ENCODE results near the gene HYAL4.

Gene HYAL4

DNA sequence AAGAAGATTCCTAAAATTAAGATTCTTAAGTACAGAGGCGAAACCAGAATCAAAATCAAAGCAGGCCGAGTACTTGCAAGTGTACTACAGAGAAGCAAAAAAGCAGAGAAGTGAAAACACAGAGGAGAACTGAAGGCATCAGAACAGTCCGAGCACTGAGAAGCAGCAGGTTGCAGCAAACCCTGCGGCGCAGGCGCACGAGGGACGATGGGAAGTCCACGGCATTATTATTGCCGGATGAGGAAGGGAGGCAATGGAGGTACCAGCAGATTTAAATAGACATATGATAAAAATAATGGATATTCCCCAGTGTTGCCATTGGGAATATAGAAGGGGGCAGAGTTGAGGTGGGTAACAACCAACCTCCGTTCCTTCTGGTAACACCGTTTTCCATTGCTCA is 72.9 kb downstream of the HYAL4 start:
- DNase-seq, result no peak

DNA sequence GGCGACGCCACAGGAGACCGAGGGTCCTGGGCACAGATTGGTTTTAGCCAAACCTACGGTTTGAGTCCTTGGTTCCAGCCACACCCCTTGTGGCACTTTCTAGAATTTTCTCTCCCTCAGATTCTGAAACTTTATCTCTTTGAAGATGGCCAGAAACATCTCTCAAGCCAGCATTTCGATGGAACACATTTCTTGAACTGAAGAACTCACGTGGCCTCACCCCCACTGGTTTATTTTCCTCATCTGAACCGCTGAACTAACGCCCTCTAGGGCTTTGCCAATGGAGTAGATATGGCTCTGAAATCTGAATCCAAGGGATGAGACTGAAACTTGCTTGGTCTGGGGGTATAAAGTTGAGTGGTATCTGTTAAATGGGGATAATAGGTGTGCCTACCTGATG is 73.3 kb downstream of the HYAL4 start:
- DNase-seq, result no peak

DNA sequence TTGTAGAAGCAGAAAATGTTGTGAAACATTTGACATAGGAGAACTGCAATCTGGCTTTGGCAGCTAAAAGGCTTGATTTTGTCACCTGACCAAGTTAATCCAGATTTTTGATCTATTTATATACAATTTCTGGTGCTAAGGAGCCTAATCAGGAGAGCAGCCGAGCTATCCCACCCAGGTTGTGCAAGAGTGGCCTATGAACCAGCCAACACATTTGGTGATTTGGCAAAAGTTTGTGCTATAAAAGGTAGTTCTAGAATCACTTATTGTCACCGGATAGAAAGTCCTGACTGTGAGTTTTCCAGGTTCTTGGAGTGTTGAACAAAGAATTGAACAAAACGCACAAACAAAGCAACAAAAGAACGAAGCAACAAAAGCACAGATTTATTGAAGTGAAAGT is 78.6 kb downstream of the HYAL4 start:
- DNase-seq, result no peak

DNA sequence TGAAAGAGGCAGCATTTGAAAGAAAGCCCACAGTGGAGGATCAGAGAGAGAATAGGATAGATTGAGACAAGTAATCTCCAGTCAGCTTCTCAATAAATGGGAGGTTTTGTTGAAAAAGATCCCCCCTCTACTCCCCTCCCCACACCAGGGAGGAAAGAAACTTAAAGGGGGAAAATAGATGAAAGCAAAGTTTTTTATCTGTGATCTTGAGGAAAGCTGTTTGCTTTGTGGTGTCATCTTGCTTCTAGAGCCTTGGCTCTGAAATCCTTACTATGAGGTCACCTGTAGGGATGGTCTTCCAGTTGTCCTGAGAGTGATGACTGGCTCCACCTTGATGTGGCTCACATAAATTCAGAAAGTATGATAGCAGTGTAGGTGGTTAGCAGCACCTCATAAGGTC is 80.0 kb downstream of the HYAL4 start, which contains the start of gene SPAM1:
Gene SPAM1 (plus strand): TSS at position 301 of the 400 bp plus-strand sequence. CDS start 28,330 bp downstream, outside the sequence.
- DNase-seq, result no peak
